ENCODE results near the gene CBFA2T3.
"Not testable (repeated sequence)": the region's sequence is repeated elsewhere in the genome, so short reads cannot be mapped to it uniquely, and the experiment has no call there.

Gene CBFA2T3

GRCh38 chr16:88977018-88977811 lies at the start of gene CBFA2T3:
CBFA2T3 (minus strand) TSS chr16:88977207; CDS start chr16:88976807, 400 bp downstream.
- no peak for DNase-seq

GRCh38 chr16:89026121-89026612 lies 49.2 kb upstream of the CBFA2T3 start:
- DNase-seq: peak; percentile 39

- DNase-seq: no peak
Observed at GRCh38 chr16:89025636-89026035, 48.6 kb upstream of the CBFA2T3 start.

- DNase-seq: no peak
Observed at GRCh38 chr16:89024546-89025060, 47.6 kb upstream of the CBFA2T3 start.

- DNase-seq: no peak
Observed at GRCh38 chr16:89023621-89024511, 46.9 kb upstream of the CBFA2T3 start.

GRCh38 chr16:89023151-89023551 lies 46.1 kb upstream of the CBFA2T3 start:
- DNase-seq: no peak

- no peak for DNase-seq
Observed at GRCh38 chr16:89022051-89022836, 45.2 kb upstream of the CBFA2T3 start.

- no peak for DNase-seq
Observed at GRCh38 chr16:89020925-89021595, 44.1 kb upstream of the CBFA2T3 start.

- DNase-seq: no peak
Observed at GRCh38 chr16:89020068-89020924, 43.3 kb upstream of the CBFA2T3 start.

- no peak for DNase-seq
Observed at GRCh38 chr16:89019511-89019910, 42.5 kb upstream of the CBFA2T3 start.

GRCh38 chr16:89018282-89019158 lies 41.5 kb upstream of the CBFA2T3 start:
- no peak for DNase-seq

GRCh38 chr16:89017543-89018281 lies 40.7 kb upstream of the CBFA2T3 start:
- no peak for DNase-seq

- not testable (repeated sequence) for DNase-seq
Observed at GRCh38 chr16:89016561-89016960, 39.6 kb upstream of the CBFA2T3 start.

- DNase-seq: no peak
Observed at GRCh38 chr16:89015271-89015859, 38.4 kb upstream of the CBFA2T3 start.

GRCh38 chr16:89014403-89015230 lies 37.6 kb upstream of the CBFA2T3 start:
- no peak for DNase-seq

- DNase-seq: no peak
Observed at GRCh38 chr16:89013692-89014402, 36.8 kb upstream of the CBFA2T3 start.

GRCh38 chr16:89013111-89013510 lies 36.1 kb upstream of the CBFA2T3 start:
- DNase-seq: no peak
